Adipocyte (in vitro differentiated cells): ENCODE data around the gene GPR62.

ENCODE experiments used
- DNase-seq: peaks from one replicate; pipeline ENCODE4 v3.0.0-alpha.2; 2015; ENCODE audit warnings: low read depth
- H3K27me3 ChIP-seq: replicated peaks from 2 replicates; pipeline ENCODE4 v1.7.0; 2013; ENCODE audit warnings: mild to moderate bottlenecking, low read length, moderate library complexity; ENCODE audit not compliant: control insufficient read depth, insufficient read depth
- H3K36me3 ChIP-seq: 2 replicates; pipeline ENCODE4 v1.7.0; 2013; ENCODE audit warnings: low read length, mild to moderate bottlenecking, moderate library complexity; ENCODE audit not compliant: control insufficient read depth, insufficient read depth, severe bottlenecking
- H3K4me1 ChIP-seq: 2 replicates; pipeline ENCODE4 v1.7.0; 2013; ENCODE audit warnings: mild to moderate bottlenecking, low read length, moderate library complexity; ENCODE audit not compliant: control insufficient read depth, insufficient read depth
- H3K4me3 ChIP-seq: 2 replicates; pipeline ENCODE4 v1.7.0; 2013; ENCODE audit warnings: mild to moderate bottlenecking, low read length, moderate library complexity
- H3K9ac ChIP-seq: 2 replicates; pipeline ENCODE4 v1.7.0; 2013; ENCODE audit warnings: mild to moderate bottlenecking, low read length, moderate library complexity
- H3K9me3 ChIP-seq: 2 replicates; pipeline ENCODE4 v1.7.0; 2013; ENCODE audit warnings: mild to moderate bottlenecking, low read length, moderate library complexity; ENCODE audit not compliant: control insufficient read depth

Gene GPR62

GRCh38 chr3:51978143-51978502 lies 22.9 kb downstream of the GPR62 start:
- H3K9me3 ChIP-seq, result no peaks in the 10 kb centered on the region
- no peak overlapping the region for H3K9ac ChIP-seq
- H3K4me3 ChIP-seq, result no peak overlapping the region
- no peaks in the 10 kb centered on the region for H3K27me3 ChIP-seq
- peaks cover 7% of the 10 kb centered on the region for H3K36me3 ChIP-seq
- peaks cover 25% of the 10 kb centered on the region for H3K4me1 ChIP-seq
- DNase-seq, result no peak

DNA sequence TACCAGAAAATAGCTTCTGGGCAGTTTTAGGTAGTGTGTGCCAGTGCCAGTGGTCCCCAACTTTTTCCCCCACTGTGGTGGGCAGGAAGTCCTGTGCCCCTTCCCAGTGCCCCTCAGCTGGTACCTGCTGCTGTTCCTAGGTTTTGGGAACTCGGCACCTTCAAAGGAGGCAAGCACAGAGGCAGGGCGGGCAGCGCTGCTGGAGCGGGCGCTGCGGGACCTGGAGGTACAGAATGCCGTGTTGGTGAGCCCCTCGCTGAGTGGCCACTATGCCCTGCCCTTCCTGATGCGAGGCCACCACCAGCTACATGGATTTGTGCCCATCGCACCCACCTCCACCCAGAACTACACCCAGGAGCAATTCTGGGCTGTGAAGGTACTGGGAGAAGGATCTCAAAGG lies 25.1 kb downstream of the GPR62 start:
- Histone ChIP-seq H3K36me3 (peaks cover 7% of the 10 kb centered on the region), H3K9ac (no peak overlapping the region), H3K4me1 (peaks cover 33% of the 10 kb centered on the region), H3K27me3 (no peaks in the 10 kb centered on the region), H3K4me3 (no peak overlapping the region), H3K9me3 (no peaks in the 10 kb centered on the region)
- no peak for DNase-seq

DNA sequence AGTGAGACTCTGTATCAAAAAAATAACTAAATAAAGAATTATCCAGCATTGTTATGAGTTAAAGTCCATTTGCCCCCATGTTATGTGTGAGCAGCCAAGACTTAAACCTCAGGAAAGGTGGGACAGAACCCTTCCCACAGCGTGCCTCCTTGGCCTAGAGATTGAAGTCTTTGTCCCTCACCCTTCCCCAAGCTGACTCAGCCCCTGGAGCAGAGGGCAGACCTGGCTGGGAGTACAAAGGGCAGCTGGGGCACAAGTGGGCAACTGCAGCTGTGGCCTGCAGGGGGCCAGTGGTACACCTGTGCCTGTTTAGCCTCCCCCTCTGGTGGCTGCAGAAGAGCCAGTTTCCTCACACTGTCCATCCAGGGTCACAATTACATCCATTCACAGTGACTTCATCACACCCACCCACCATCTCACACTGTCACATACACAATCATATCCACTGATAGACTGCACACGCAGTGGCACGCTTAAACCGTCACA lies 27.2 kb downstream of the GPR62 start:
- H3K4me1 ChIP-seq, result peaks cover 33% of the 10 kb centered on the region
- peaks cover 13% of the 10 kb centered on the region for H3K36me3 ChIP-seq
- no peaks in the 10 kb centered on the region for H3K9me3 ChIP-seq
- peak overlapping the region; percentile 82 for H3K9ac ChIP-seq
- H3K27me3 ChIP-seq, result no peaks in the 10 kb centered on the region
- peak overlapping the region; percentile 81 for H3K4me3 ChIP-seq
- no peak for DNase-seq

GRCh38 chr3:51982838-51983577 lies 27.8 kb downstream of the GPR62 start, which contains the start of gene ACY1:
TSS of gene ACY1 (plus strand) at chr3:51983535. CDS start at chr3:51984065, 530 bp downstream.
- Histone ChIP-seq H3K4me3 (peak within 1 kb of the TSS; percentile 81), H3K4me1 (peaks cover 33% of the 10 kb centered on the region), H3K36me3 (peaks cover 13% of the 10 kb centered on the region), H3K9me3 (no peaks in the 10 kb centered on the region), H3K9ac (peak within 1 kb of the TSS; percentile 82), H3K27me3 (no peaks in the 10 kb centered on the region)
- DNase-seq, result peak; percentile 93

- Histone ChIP-seq H3K4me1 (peaks cover 36% of the 10 kb centered on the region), H3K9ac (peak overlapping the region; percentile 82), H3K36me3 (peaks cover 13% of the 10 kb centered on the region), H3K27me3 (no peaks in the 10 kb centered on the region), H3K9me3 (no peaks in the 10 kb centered on the region), H3K4me3 (peak overlapping the region; percentile 81)
- no peak for DNase-seq
Measured at GRCh38 chr3:51983578-51984268, 28.5 kb downstream of the GPR62 start.

DNA sequence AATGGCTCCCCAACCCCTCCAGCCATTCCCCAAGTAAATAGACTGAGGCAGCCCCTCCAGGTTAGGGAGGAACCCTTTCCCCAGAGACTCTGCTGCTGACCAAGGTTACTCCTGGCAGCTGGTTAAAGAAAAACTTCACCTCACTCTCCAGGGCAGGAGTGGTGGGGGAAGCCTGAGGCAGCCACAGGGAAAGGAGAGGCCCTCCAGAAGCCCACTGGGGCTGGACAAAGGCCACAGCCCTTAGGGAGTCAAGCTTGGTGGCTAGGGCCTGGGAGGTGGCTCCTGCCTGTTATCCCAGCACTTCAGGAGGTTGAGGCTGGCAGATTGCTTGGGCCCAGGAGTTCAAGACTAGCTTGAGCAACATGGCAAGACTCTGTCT lies 29.1 kb downstream of the GPR62 start:
- peaks cover 13% of the 10 kb centered on the region for H3K36me3 ChIP-seq
- no peak for DNase-seq
- peak overlapping the region; percentile 81 for H3K4me3 ChIP-seq
- H3K27me3 ChIP-seq, result no peaks in the 10 kb centered on the region
- peak overlapping the region; percentile 82 for H3K9ac ChIP-seq
- peaks cover 41% of the 10 kb centered on the region for H3K4me1 ChIP-seq
- no peaks in the 10 kb centered on the region for H3K9me3 ChIP-seq

- H3K9me3 ChIP-seq, result no peaks in the 10 kb centered on the region
- H3K4me3 ChIP-seq, result no peak overlapping the region
- H3K4me1 ChIP-seq, result peaks cover 48% of the 10 kb centered on the region
- no peak for DNase-seq
- H3K36me3 ChIP-seq, result peaks cover 13% of the 10 kb centered on the region
- peak overlapping the region; percentile 82 for H3K9ac ChIP-seq
- no peaks in the 10 kb centered on the region for H3K27me3 ChIP-seq
Measured at GRCh38 chr3:51985063-51985462, 29.9 kb downstream of the GPR62 start.

DNA sequence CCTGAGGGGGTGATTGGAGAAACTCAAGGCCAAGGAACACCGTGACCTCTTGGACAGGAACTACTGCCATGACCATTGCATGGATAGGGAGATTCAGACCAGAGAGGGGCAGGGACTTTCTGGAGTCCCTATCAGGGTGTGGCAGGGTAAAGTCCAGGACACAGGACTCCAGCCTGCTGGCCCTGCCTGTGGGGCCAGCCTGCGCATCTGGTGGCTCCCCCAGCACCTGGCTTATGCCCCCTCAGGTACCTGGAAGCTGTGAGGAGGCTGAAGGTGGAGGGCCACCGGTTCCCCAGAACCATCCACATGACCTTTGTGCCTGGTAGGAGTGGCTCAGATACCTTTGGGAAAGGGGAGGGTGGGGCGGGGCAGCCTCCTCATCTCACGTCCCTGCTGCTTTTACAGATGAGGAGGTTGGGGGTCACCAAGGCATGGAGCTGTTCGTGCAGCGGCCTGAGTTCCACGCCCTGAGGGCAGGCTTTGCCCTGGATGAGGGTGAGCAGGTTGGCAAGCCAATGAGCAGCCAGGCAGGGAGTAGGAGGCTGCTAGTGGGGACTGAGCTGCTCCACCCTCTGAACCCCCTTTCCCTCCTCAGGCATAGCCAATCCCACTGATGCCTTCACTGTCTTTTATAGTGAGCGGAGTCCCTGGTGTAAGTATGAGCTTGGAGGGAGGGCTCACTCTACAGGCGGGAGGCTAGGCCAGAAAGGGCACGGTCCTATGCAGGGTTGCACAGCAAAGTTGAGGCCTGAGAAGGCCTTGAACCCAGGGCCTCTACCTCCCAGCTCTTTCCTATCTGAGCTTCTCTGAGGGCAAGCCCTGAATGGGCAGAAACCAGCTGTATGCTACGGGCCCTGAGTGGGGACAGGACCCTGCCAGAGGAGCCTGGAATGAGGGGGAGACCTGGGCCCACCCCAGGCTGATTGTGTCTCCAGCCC lies 31.1 kb downstream of the GPR62 start:
- H3K36me3 ChIP-seq, result peaks cover 6% of the 10 kb centered on the region
- H3K9ac ChIP-seq, result no peak overlapping the region
- no peaks in the 10 kb centered on the region for H3K9me3 ChIP-seq
- H3K4me1 ChIP-seq, result peaks cover 51% of the 10 kb centered on the region
- DNase-seq, result no peak
- no peaks in the 10 kb centered on the region for H3K27me3 ChIP-seq
- H3K4me3 ChIP-seq, result no peak overlapping the region

DNA sequence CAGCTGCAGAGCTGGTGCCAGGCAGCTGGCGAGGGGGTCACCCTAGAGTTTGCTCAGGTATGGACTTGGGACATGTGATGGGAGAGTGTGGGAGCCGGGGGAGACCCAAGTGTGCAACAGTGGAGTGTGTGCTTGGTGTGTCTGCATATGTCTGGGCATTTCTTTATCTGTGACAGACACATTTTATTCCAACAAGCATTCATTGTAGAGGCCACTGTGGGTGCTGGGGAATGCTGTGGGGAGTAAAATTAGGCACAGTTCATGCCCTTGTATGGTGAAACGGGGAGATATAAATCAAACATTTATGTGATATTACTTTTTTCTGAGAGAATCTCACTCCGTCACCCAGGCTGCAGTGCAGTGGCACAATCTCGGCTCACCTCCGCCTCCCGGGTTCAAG lies 32.4 kb downstream of the GPR62 start:
- Histone ChIP-seq H3K9ac (no peak overlapping the region), H3K36me3 (peaks cover 14% of the 10 kb centered on the region), H3K9me3 (no peaks in the 10 kb centered on the region), H3K27me3 (no peaks in the 10 kb centered on the region), H3K4me1 (peaks cover 50% of the 10 kb centered on the region), H3K4me3 (no peak overlapping the region)
- DNase-seq, result no peak

- DNase-seq, result no peak
- H3K36me3 ChIP-seq, result peaks cover 21% of the 10 kb centered on the region
- H3K27me3 ChIP-seq, result no peaks in the 10 kb centered on the region
- peak overlapping the region; percentile 81 for H3K9ac ChIP-seq
- H3K4me1 ChIP-seq, result peaks cover 53% of the 10 kb centered on the region
- no peak overlapping the region for H3K4me3 ChIP-seq
- H3K9me3 ChIP-seq, result no peaks in the 10 kb centered on the region
Measured at GRCh38 chr3:51988286-51989146, 33.3 kb downstream of the GPR62 start.
